K562 (cell line): ENCODE results near the gene PLXNB3. TPM values are rescaled to one million over a fixed set of nuclear protein-coding genes. Genes with fewer than 3 reads are reported as not detected.

Experiments
- CCNT2 ChIP-seq: IDR thresholded peaks from 2 replicates; pipeline ENCODE4 v1.6.1; 2011; ENCODE audit warnings: borderline replicate concordance, low read depth, mild to moderate bottlenecking, moderate library complexity, mixed read lengths, low read length; ENCODE audit not compliant: insufficient read length; ENCODE audit errors: extremely low read depth
- DDX20 ChIP-seq: fragments of 450-650 bp; IDR thresholded peaks from 2 replicates; pipeline ENCODE4 v1.6.1; 2016; ENCODE audit warnings: missing genetic modification characterization, low read depth, mild to moderate bottlenecking, missing compliant biosample characterization, moderate library complexity
- E2F6 ChIP-seq, 2 experiments: IDR thresholded peaks; 2 replicates each; pipeline ENCODE4 v1.6.1; 2011; ENCODE audit warnings: borderline replicate concordance in 1 of 2, control low read depth in 1 of 2, low read depth in 1 of 2, low read length in 1 of 2, mild to moderate bottlenecking in 1 of 2, mixed read lengths in 1 of 2, moderate library complexity in 1 of 2; ENCODE audit not compliant: insufficient read depth in 1 of 2, insufficient read length in 1 of 2, poor library complexity in 1 of 2, severe bottlenecking in 1 of 2; ENCODE audit errors: extremely low read depth in 1 of 2
- ETV1 ChIP-seq: fragments of 450-650 bp; conservative IDR thresholded peaks from 2 replicates; pipeline ENCODE4 v1.6.1; 2016; ENCODE audit warnings: missing genetic modification characterization, control low read depth, low read depth, missing compliant biosample characterization
- KAT7 ChIP-seq: sonication (generic); formaldehyde crosslinking; IDR thresholded peaks from 2 replicates; pipeline ENCODE4 v1.8.0; 2022; ENCODE audit warnings: missing genetic modification reagents, mild to moderate bottlenecking, borderline replicate concordance
- L3MBTL2 ChIP-seq: fragments of 450-650 bp; IDR thresholded peaks from 2 replicates; pipeline ENCODE4 v1.6.1; 2016; ENCODE audit warnings: mild to moderate bottlenecking, moderate library complexity
- MYC ChIP-seq, 2 experiments: fragments of 250-450 bp in 1 of 2; sonication (Bioruptor Pico) in 1 of 2; IDR thresholded peaks; 2 replicates each; pipeline versions ENCODE4 v1.5.1 to v1.6.1; 2012 to 2021; ENCODE audit warnings: low read depth in 2 of 2, borderline replicate concordance in 1 of 2, improper control_type of control experiment in 1 of 2, low read length in 1 of 2, mild to moderate bottlenecking in 1 of 2, moderate library complexity in 1 of 2
- SIN3A ChIP-seq, 2 experiments: fragments of 150-350 bp in 1 of 2; IDR thresholded peaks; 2 replicates each; pipeline ENCODE4 v1.6.1; 2011 to 2016; ENCODE audit warnings: borderline replicate concordance in 2 of 2, low read depth in 2 of 2, low read length in 2 of 2, mild to moderate bottlenecking in 2 of 2, moderate library complexity in 2 of 2; ENCODE audit not compliant: control insufficient read depth in 1 of 2
- SUPT5H ChIP-seq: fragments of 450-650 bp; IDR thresholded peaks from 2 replicates; pipeline ENCODE4 v1.6.1; 2016
- ZNF263 ChIP-seq: sonication (generic); formaldehyde crosslinking; IDR thresholded peaks from 2 replicates; pipeline ENCODE4 v1.8.0; 2022; ENCODE audit warnings: mild to moderate bottlenecking, missing genetic modification reagents, borderline replicate concordance
- ZNF740 ChIP-seq, 3 experiments: fragments of 200-800 bp in 1 of 3; sonication (Bioruptor generic) in 1 of 3; sonication (generic) in 1 of 3; formaldehyde crosslinking in 1 of 3; IDR thresholded peaks; 2 replicates each; pipeline versions ENCODE4 v1.6.1 to v1.8.0; 2016 to 2022; ENCODE audit warnings: mild to moderate bottlenecking in 2 of 3, missing compliant biosample characterization in 2 of 3, missing genetic modification characterization in 2 of 3, missing genetic modification reagents in 1 of 3
- polyA plus RNA-seq, 8 experiments: library from polyadenylated mRNA; depleted of rRNA in 4 of 8; stranded (reverse) in 5 of 8; unstranded in 3 of 8; fragments of >200 nt; fragmentation: Nextera tagmentation in 2 of 8; fragmentation: Illumina TruSeq in 1 of 8; extraction: Ambion mirVana in 2 of 8; extraction: Trizol in 1 of 8; gene quantifications; 2 replicates each; pipeline versions ENCODE4 v1.2.1 to v1.2.3, GENCODE V29; 2011 to 2014; ENCODE audit warnings: inconsistent platforms in 1 of 8, missing spikeins in 1 of 8
- total RNA-seq, 7 experiments: library from RNA; depleted of rRNA in 6 of 7; stranded (reverse); fragments of >200 nt in 6 of 7; fragmentation: Illumina TruSeq in 2 of 7; extraction: Trizol in 2 of 7; gene quantifications; 2 replicates each; pipeline versions ENCODE4 v1.2.1 to v1.2.3, GENCODE V29; 2011 to 2021; ENCODE audit warnings: low replicate concordance in 1 of 7
- TF ChIP-seq, protein P1 (sequence below): sonication (generic); formaldehyde crosslinking; IDR thresholded peaks from 2 replicates; pipeline ENCODE4 v1.8.0; 2022; ENCODE audit warnings: mild to moderate bottlenecking, missing genetic modification reagents
- TF ChIP-seq, protein P2 (sequence below), 2 experiments: IDR thresholded peaks; 2 replicates each; pipeline ENCODE4 v1.6.1; 2012; ENCODE audit warnings: improper control_type of control experiment in 2 of 2, low read depth in 2 of 2, low read length in 2 of 2, borderline replicate concordance in 1 of 2

The PLXNB3 gene
- total and polyA plus RNA-seq, 9 of the 15 experiments (the other 6 are each of a cell fraction or from before 2014, with no cell fraction given): 0.22 to 2.0 (median 1.4) TPM; not detected in 2

DNA sequence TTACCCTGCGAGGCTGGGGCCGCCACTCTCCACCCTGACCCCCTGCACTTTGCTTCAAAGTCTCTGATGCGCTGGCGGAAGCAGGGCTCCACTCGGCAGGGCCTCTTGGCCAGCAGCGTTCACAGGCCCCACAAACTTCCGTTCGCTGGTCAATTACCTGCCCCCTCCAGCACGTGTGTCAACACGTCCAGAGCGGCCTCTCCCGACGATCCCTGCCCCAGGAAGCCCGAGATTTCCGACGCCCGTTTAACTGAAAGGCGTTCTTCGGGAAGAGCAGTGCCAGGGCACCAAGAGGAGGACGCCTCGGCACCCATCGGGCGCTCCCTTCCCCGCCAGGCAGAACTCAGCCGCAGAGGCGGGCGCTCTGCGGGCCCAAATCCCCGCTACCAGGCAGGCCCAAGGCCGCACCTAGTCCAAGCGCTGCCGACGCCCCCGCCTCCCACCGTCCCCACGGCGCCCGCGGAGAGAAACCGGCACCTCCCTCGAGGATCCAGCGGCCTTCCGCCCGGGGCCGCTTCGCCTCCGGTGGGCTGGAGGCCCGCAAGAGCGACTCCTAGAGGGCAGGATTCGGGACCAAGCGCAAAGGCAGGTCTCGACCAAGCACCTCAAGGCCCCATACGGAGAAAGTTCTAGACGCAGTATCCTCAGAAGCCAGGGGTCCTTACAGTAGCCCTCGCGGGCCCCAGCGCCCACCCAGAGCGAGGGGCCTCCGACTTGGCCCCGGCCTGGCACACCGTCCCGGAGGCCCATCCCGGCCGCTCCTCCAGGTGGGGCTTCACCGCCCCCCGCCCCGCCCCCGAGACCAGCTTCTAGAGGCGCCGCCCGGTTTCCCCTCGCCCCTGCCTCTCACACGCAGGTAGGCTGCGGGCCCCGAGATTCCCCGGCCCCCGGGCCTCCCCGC, 40.4 kb upstream of the PLXNB3 start (continued):
- TF ChIP-seq ETV1 (tag) (0 out of 2 replicates have a peak, but pooled peaks have one; percentile 32), KAT7 (CRISPR knock-in tag) (peak; percentile 50; the same call in 1 of the 2 replicates), MYC (IDR thresholded peaks at IDR 0.05; ENCODE audit: low read depth, low read length) (peak; percentile 16; the same call in 1 of the 2 replicates), MYC (CRISPR knock-in tag; IDR thresholded peaks at IDR 0.05; ENCODE audit: borderline replicate concordance, low read depth) (no peak), ZNF263 (CRISPR knock-in tag) (0 out of 2 replicates have a peak, but pooled peaks have one; percentile 40), CCNT2 (peak; percentile 16), ZNF740 (CRISPR knock-in tag; IDR thresholded peaks at IDR 0.05) (peak; percentile 32; the same call in 1 of the 2 replicates), ZNF740 (tag; IDR thresholded peaks at IDR 0.05) (no peak), DDX20 (tag) (no peak), SIN3A (IDR thresholded peaks at IDR 0.05; ENCODE audit: borderline replicate concordance in 2 of 2, control insufficient read depth in 1 of 2, low read depth in 2 of 2, low read length in 2 of 2) (peak in 1 of 2 experiments; percentile 59; a peak in 2 of 4 replicates), SUPT5H (peak; percentile 7; the same call in 1 of the 2 replicates), L3MBTL2 (peak; percentile 66), E2F6 (IDR thresholded peaks at IDR 0.05; ENCODE audit: borderline replicate concordance in 1 of 2, extremely low read depth in 1 of 2, insufficient read depth in 1 of 2, insufficient read length in 1 of 2, low read depth in 1 of 2, low read length in 1 of 2, poor library complexity in 1 of 2, severe bottlenecking in 1 of 2) (peak in 1 of 2 experiments; percentile 26)
- TF ChIP-seq, protein P1, sequence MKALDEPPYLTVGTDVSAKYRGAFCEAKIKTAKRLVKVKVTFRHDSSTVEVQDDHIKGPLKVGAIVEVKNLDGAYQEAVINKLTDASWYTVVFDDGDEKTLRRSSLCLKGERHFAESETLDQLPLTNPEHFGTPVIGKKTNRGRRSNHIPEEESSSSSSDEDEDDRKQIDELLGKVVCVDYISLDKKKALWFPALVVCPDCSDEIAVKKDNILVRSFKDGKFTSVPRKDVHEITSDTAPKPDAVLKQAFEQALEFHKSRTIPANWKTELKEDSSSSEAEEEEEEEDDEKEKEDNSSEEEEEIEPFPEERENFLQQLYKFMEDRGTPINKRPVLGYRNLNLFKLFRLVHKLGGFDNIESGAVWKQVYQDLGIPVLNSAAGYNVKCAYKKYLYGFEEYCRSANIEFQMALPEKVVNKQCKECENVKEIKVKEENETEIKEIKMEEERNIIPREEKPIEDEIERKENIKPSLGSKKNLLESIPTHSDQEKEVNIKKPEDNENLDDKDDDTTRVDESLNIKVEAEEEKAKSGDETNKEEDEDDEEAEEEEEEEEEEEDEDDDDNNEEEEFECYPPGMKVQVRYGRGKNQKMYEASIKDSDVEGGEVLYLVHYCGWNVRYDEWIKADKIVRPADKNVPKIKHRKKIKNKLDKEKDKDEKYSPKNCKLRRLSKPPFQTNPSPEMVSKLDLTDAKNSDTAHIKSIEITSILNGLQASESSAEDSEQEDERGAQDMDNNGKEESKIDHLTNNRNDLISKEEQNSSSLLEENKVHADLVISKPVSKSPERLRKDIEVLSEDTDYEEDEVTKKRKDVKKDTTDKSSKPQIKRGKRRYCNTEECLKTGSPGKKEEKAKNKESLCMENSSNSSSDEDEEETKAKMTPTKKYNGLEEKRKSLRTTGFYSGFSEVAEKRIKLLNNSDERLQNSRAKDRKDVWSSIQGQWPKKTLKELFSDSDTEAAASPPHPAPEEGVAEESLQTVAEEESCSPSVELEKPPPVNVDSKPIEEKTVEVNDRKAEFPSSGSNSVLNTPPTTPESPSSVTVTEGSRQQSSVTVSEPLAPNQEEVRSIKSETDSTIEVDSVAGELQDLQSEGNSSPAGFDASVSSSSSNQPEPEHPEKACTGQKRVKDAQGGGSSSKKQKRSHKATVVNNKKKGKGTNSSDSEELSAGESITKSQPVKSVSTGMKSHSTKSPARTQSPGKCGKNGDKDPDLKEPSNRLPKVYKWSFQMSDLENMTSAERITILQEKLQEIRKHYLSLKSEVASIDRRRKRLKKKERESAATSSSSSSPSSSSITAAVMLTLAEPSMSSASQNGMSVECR (CRISPR knock-in tag): peak; percentile 15; the same call in 1 of the 2 replicates
- TF ChIP-seq, protein P2, sequence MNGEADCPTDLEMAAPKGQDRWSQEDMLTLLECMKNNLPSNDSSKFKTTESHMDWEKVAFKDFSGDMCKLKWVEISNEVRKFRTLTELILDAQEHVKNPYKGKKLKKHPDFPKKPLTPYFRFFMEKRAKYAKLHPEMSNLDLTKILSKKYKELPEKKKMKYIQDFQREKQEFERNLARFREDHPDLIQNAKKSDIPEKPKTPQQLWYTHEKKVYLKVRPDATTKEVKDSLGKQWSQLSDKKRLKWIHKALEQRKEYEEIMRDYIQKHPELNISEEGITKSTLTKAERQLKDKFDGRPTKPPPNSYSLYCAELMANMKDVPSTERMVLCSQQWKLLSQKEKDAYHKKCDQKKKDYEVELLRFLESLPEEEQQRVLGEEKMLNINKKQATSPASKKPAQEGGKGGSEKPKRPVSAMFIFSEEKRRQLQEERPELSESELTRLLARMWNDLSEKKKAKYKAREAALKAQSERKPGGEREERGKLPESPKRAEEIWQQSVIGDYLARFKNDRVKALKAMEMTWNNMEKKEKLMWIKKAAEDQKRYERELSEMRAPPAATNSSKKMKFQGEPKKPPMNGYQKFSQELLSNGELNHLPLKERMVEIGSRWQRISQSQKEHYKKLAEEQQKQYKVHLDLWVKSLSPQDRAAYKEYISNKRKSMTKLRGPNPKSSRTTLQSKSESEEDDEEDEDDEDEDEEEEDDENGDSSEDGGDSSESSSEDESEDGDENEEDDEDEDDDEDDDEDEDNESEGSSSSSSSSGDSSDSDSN (IDR thresholded peaks at IDR 0.05; ENCODE audit: borderline replicate concordance in 1 of 2, low read depth in 2 of 2, low read length in 2 of 2): peak; percentile 80 to 87; a peak in 3 of 4 replicates
